ENCODE data around the gene ZNF57. TPM values are rescaled to one million over a fixed set of nuclear protein-coding genes. Genes with fewer than 3 reads are reported as not detected.
A peak's percentile ranks its signal among the peaks of the same experiment; 100 is the strongest.

ZNF57 gene
- total RNA-seq, 2 donors from 2014 or later = 4.3 to 5.0 TPM

GRCh38 chr19:2952953-2953481 is 52.3 kb downstream of the ZNF57 start:
- Histone ChIP-seq H3K36me3 (ENCODE audit: control insufficient read depth, insufficient read depth, low read length) (no peaks in the 10 kb centered on the region), H3K9me3 (ENCODE audit: control insufficient read depth, low read length) (no peaks in the 10 kb centered on the region), H3K27me3 (ENCODE audit: control insufficient read depth, insufficient read depth, low read length, poor library complexity, severe bottlenecking) (no peaks in the 10 kb centered on the region), H3K4me1 (ENCODE audit: control insufficient read depth, insufficient read depth, low read length) (no peaks in the 10 kb centered on the region), H3K9ac (ENCODE audit: extremely low read depth, low read length, poor library complexity, severe bottlenecking) (no peak overlapping the region), H3K4me3 (ENCODE audit: low read length) (no peak overlapping the region), H3K27ac (ENCODE audit: low read depth, low read length) (no peak overlapping the region)
- WGBS, 2 experiments (ENCODE audit: insufficient coverage in 1 of 2, insufficient read length in 1 of 2) = 81 to 90% methylated on average over 7 to 8 of the region's 9 CpGs
- DNase-seq = no peak
- H3K27ac Mint-ChIP-seq = no peak overlapping the region
- peaks cover 8% of the 10 kb centered on the region for H3K4me1 Mint-ChIP-seq
- no peaks in the 10 kb centered on the region for H3K36me3 Mint-ChIP-seq (ENCODE audit: low read depth)
- H3K4me3 Mint-ChIP-seq = no peak overlapping the region
- H3K27me3 Mint-ChIP-seq (ENCODE audit: insufficient read depth) = peaks cover 2% of the 10 kb centered on the region
- H3K9me3 Mint-ChIP-seq = no peaks in the 10 kb centered on the region
- peak; percentile 28 for TF ChIP-seq CTCF (conservative IDR thresholded peaks at IDR 0.05)

- no peaks in the 10 kb centered on the region for H3K4me1 ChIP-seq (ENCODE audit: control insufficient read depth, insufficient read depth, low read length)
- H3K9ac ChIP-seq (ENCODE audit: extremely low read depth, low read length, poor library complexity, severe bottlenecking) = no peak overlapping the region
- H3K27ac ChIP-seq (ENCODE audit: low read depth, low read length) = no peak overlapping the region
- H3K9me3 ChIP-seq (ENCODE audit: control insufficient read depth, low read length) = no peaks in the 10 kb centered on the region
- Mint-ChIP-seq H3K4me3 (no peak overlapping the region), H3K36me3 (ENCODE audit: low read depth) (peaks cover under 1% of the 10 kb centered on the region), H3K27me3 (ENCODE audit: insufficient read depth) (peaks cover 3% of the 10 kb centered on the region), H3K27ac (no peak overlapping the region), H3K9me3 (no peaks in the 10 kb centered on the region), H3K4me1 (peaks cover under 1% of the 10 kb centered on the region)
- 96 to 97% methylated on average over 3 to 5 of the region's 5 CpGs for WGBS, 2 experiments (ENCODE audit: insufficient coverage in 1 of 2, insufficient read length in 1 of 2)
- TF ChIP-seq CTCF (conservative IDR thresholded peaks at IDR 0.05) = no peak
- no peak for DNase-seq
- H3K27me3 ChIP-seq (ENCODE audit: control insufficient read depth, insufficient read depth, low read length, poor library complexity, severe bottlenecking) = no peaks in the 10 kb centered on the region
- H3K4me3 ChIP-seq (ENCODE audit: low read length) = no peak overlapping the region
- no peaks in the 10 kb centered on the region for H3K36me3 ChIP-seq (ENCODE audit: control insufficient read depth, insufficient read depth, low read length)
Measured at GRCh38 chr19:2957160-2957559, 56.4 kb downstream of the ZNF57 start.

- no peak for TF ChIP-seq CTCF (conservative IDR thresholded peaks at IDR 0.05)
- Mint-ChIP-seq H3K36me3 (ENCODE audit: low read depth) (peaks cover 4% of the 10 kb centered on the region), H3K9me3 (peaks cover 3% of the 10 kb centered on the region), H3K4me1 (peaks cover 2% of the 10 kb centered on the region), H3K27me3 (ENCODE audit: insufficient read depth) (peaks cover 3% of the 10 kb centered on the region), H3K27ac (no peak overlapping the region), H3K4me3 (no peak overlapping the region)
- no peaks in the 10 kb centered on the region for H3K36me3 ChIP-seq (ENCODE audit: control insufficient read depth, insufficient read depth, low read length)
- no peaks in the 10 kb centered on the region for H3K9me3 ChIP-seq (ENCODE audit: control insufficient read depth, low read length)
- no peak for DNase-seq
- no peak overlapping the region for H3K4me3 ChIP-seq (ENCODE audit: low read length)
- H3K27me3 ChIP-seq (ENCODE audit: control insufficient read depth, insufficient read depth, low read length, poor library complexity, severe bottlenecking) = no peaks in the 10 kb centered on the region
- no peaks in the 10 kb centered on the region for H3K4me1 ChIP-seq (ENCODE audit: control insufficient read depth, insufficient read depth, low read length)
- H3K27ac ChIP-seq (ENCODE audit: low read depth, low read length) = no peak overlapping the region
- 93 to 94% methylated on average over 10 to 11 of the region's 12 CpGs for WGBS, 2 experiments (ENCODE audit: insufficient coverage in 1 of 2, insufficient read length in 1 of 2)
- H3K9ac ChIP-seq (ENCODE audit: extremely low read depth, low read length, poor library complexity, severe bottlenecking) = no peak overlapping the region
Measured at GRCh38 chr19:2960120-2960519, 59.4 kb downstream of the ZNF57 start.
